HG03378 (cell line): Measurements from ENCODE around the gene CACNB4.
A peak's percentile ranks its signal among the peaks of the same experiment; 100 is the strongest.

Source experiments
- ATAC-seq: cut with Tn5 transposase; IDR thresholded peaks from one replicate; pipeline ENCODE4 v1.9.1; 2021; ENCODE audit warnings: mild to moderate bottlenecking, moderate library complexity; ENCODE audit not compliant: unreplicated experiment

Gene CACNB4

DNA sequence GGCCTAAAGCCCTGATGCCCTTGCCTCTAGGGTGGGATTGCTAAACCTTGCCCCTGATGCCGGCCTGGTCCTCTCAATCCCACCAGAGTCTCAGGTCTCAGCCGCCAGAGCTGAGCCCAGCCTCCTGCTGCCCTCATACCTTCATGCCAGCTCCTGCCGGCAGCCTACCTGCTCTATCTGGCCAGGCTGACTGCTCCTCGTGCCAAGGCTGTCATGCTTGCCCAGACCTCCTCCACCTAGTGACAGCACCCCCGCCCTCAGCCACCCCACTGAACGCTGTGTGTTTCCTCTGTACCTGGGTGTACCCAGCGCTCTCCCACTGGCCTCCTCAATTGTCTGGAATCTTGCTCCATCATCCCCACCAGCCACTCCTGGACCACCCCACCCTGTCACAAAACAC is 120.1 kb downstream of the CACNB4 start:
- no peak for ATAC-seq

DNA sequence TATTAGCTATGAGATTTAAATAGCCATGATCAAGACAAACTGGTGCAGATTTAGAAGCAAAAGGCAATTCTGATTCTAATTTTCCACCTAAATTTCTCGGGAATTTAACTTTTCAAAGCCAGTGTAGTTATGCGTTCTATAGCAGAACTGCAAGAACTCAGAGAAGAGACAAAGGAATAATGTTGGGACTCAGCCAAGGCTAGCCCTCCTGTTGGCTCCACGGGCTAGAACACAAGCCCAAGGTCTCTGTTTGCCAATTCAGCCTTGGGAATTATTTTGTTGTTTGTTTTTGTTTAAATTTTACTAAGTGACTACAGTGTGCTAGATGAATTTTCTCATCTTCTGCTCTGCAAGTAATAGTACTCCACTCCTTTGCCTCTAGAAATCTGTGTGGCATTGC is 121.2 kb downstream of the CACNB4 start:
- ATAC-seq = no peak

DNA sequence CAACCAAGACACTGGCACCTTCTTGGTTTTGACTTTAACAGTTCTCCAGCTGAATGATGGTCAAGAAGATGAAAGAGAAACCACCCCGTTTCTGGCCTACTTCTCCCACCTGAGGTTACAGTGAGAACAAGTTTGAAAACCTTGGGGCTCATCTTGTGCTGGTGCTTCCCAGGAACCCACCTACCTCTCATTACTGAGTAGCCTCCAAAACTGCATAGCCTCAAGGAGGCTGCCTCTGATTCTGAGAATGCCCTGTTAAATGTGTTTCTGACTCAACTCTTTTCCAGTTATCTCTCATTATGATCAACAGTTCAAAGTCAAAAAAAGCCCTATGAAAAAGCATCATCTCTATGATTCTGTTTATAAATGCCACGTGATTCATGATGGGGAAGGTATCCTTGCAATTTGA is 121.9 kb downstream of the CACNB4 start:
- peak; percentile 79 for ATAC-seq

DNA sequence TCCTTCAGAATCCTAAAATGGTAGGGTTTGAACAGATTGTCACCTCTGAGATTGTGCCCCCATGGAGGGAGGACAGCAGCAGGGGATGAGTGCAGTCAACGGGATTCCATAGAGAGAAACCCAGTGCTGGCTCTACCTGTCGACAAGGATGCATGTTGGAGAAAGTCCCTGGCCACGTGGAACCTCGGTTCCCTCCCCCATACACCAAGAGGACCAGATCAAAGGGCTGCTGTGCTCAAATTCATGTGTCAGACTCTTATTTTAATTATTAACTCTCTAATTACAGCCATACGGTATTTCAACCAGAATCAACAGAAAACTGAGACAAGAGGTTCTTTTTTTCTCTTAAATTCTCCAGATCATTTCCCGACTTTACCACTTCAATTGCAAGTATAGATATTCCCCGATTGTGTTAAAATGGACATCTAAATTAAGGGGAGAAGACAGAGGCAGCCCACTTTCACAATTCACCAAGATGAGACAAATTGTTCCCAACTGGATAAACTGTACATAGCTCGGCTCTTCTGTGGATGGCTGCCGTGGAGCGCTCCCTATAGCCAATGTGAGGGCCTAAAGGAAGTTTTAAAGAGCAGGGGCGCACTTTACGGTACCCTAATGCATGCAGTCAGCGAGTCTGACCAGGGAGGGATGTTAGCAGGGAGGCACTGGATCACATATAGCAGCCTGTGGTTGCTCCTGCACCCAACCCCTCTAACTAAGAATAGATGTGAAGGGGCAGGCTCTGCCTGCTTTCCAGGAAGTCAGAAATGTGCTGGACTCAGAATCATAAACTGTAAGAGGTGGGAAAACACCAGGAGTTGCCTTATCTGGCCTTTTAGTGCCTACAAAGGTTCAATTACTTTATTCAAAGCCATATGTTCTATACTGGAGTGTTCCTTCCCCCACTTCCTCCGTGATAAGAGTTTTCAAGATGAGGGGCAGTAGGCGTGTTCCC is 123.1 kb downstream of the CACNB4 start:
- no peak for ATAC-seq

DNA sequence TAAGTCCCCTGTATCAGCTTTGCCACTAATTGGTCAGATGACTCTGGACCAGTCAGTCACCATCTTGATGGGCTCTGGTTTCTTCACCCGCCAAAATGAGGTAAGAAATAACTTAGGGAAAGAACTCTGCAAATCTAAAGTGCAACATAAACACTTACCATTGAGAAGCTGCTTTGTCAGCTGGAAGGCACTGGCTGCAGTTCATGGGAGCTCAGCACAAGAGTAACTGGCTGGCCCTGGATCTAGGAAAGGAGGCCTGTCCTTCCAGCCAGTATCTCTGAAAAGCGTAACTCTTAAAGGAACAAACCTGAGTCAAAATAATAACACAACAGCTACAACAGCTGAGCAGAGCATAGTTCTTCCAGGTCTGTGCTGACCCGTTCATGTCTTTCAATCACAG is 123.9 kb downstream of the CACNB4 start:
- ATAC-seq = no peak

GRCh38 chr2:151973901-151974199 is 125.0 kb downstream of the CACNB4 start:
- no peak for ATAC-seq

GRCh38 chr2:151973013-151973900 is 125.6 kb downstream of the CACNB4 start:
- ATAC-seq = no peak

DNA sequence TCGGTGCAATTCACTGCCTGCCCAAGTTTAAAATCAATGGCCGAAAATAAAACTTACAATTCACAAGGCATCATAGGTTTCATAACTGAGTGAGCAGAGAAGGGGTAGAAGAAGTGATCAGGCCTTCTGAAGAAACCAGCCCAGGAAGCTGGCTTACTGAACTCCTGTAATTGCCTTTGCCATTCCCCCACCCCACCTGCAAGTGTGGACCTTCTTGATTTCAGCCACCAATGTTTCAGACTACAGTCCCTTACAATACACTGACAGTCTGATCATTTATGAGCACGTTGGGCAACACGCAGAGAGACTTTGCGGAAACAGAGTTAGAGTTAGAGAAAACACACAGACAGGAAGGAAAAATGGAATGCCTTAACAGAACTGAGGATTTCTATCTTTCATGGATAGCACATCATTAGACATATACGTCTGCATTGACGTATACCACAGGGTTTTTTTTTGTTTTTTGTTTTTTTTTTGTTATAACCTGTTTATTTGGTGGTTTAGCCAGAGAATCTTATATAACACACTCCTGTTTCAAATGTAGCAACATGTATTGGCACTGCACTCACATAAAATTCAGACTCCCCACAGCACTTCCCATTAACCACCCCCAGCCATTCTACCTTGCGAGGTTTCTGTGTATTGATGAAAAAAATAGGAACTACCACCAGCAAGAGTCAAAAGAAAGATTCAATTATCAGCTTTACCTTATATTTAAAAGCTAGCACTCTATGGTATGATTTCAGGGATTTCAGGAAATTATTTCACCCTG is 126.4 kb downstream of the CACNB4 start:
- no peak for ATAC-seq

DNA sequence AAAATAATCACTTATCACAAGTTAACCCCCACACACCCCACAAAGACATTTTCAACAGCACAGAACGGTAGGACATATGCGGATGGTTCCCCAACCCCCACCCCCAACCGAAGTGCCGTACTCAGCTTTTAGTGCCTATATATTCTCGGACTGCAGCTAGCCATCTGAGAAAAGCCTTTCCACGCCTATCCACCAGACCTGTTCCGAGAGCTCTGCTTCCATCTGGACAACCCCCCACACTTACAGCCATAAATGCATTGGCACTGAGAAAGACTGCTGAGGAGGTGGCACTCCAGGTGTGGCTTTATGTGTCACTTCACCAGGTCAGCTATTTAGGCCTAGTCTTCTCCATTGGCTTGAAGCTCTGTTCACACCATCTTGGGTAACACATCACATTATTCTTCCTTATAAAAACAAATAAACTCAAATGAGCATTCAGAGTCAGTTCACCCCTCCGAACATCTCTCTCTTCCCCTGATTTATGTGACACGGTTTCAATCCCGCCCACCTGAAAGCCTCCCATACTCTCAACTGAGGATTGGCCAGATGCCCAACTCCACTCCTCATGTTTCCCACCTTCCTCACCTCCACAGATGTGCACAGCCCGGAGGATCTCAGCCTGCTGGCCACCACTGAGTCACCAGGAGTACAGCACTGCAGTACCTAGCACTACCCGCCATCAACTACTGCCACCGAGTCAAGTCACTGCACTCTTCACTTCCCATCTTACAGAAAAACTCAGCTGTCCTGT is 127.4 kb downstream of the CACNB4 start:
- ATAC-seq = no peak

DNA sequence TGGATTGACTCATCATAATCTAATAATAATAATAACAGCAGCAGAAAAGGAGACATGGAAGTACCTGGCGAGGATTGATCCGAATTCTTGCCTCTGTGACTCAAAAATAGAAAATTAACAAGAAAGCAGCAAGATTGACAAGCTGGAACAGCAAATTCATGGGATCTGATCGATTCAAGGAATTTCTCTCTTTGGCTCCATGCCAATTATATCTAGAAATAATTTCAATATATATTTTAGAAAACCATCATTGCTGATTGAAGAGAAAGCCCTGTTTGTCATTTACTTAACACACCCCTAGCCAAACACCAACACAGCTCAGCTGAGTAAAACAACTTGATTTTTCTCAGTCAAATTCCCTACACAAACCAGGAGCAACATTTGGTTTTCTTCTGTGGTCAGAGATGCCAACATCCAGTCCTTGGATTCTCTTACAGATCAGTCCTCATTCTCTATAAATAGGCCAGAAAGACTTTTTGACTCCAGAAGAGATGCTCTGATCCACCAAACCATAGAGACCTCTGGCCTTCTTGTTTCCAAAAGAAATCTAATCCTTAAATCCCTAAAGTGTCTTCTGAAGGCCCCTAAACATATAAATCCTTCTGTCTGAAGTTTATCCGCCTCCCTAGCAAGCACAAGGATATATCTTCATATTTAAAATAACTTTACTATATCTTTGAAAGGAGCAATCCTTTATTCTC is 129.9 kb downstream of the CACNB4 start:
- ATAC-seq = no peak

DNA sequence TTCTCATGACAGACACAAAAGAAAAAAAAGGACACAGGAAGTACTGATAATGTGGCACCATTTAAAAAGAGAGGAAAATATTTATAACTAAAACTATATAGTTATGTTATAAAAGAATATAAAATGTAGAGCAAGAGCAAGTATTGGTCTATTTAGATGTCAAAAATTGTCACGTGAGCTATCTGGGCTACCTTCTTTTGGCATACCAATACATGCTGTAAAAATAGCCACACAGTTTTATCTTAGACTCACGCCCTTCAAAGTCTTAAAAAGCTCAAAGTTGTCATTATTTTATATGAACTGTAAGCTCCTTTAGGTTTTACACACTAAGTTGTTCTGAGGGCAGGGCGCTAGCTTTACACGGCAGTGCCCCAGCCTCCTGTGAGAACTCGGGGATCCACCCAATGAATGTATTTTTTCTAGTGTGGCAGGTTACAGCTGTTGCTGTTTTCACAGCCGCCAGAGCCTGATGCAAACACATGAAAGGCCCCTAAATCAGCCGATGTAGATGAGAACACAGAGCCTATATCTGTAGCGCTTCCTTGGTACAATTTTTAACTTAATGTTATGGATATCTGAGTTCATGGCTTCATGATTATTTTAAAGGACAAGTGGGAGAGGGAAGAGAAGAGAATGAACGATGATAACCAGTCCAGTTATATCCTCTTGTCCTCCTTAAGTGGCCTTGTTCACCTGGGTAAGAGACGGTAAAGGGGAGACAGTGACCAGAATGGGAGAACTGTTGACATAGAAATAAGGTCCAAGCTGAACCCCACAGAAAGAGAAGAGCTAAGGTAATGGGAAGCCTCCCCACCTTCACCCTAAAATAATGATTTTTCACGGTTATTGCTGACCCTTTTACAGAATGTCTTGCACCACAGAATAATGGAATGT is 130.8 kb downstream of the CACNB4 start:
- no peak for ATAC-seq

DNA sequence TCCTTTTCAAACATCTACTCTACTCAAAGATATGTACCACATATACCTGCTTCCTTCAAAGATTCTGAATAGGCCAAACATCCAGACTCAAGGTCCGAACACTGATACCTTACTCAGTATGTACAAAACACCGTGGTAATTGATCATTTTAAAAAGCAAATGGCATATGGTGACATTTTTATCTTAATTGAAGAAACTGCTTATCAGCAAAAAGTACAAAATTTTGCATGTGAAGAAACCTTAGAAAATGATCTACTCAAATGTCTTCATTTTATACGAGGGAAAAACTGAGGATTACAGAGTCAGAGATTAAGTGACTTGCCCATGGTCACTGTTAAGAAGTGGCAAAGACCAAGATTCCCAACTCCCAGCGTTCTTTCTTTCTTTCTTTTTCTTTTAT is 133.0 kb downstream of the CACNB4 start:
- no peak for ATAC-seq

GRCh38 chr2:151961558-151961957 is 137.3 kb downstream of the CACNB4 start:
- ATAC-seq = no peak

- ATAC-seq = no peak
These were observed 139.6 kb downstream of the CACNB4 start for GRCh38 chr2:151959238-151959637.

DNA sequence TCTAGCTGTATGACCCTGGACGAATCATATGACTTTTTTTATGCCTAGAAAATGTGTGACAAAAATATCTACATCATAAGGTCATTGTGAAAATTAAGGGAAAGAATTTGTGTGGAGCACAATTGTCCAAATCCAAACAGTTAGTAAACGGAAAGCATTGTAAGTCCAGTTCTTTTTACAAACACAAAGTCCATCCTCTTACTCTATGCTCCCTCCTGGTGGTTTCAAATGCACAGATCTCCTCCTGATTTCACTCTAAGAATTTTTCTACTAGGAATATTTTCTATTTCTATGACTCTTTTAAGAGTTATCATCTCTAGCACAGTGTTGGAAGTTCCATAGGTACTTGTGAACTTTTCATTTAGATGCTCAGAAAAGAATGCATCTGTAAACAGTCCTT is 145.4 kb downstream of the CACNB4 start:
- no peak for ATAC-seq

GRCh38 chr2:151952691-151953456 is 146.0 kb downstream of the CACNB4 start:
- ATAC-seq = no peak

- peak; percentile 37 for ATAC-seq
These were observed 151.1 kb downstream of the CACNB4 start for GRCh38 chr2:151947813-151948165.
